ENCODE results near the gene CHMP1B.

CHMP1B gene

DNA sequence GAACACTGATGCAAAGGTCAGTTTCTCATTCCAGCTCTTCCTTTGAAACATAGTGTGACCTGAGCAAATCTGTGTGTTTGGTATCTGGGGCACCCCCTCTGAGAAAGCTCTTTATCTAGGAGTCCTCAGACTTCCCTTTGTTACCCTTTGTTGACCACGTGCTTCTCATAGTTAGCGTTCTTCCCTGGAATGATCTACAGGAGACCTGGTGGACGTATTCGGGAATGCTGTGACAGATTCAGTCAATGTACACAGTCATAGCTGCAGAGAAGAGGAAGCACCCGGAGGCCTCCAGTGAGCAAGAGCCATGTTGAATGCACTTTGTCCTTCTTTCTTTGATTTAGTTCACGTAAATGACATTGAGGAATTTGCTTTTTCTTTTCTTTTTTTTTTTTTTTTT lies 10.7 kb upstream of the CHMP1B start:
- no peaks in the 10 kb centered on the region for H3K36me3 Mint-ChIP-seq (ENCODE audit: low read depth)
- no peak overlapping the region for H3K27ac Mint-ChIP-seq
- H3K4me1 Mint-ChIP-seq: no peaks in the 10 kb centered on the region
- TF ChIP-seq CTCF (IDR thresholded peaks at IDR 0.05; ENCODE audit: unreplicated experiment in 3 of 3): no peak
- no peaks in the 10 kb centered on the region for H3K9me3 Mint-ChIP-seq
- H3K27me3 Mint-ChIP-seq (ENCODE audit: low read depth): no peaks in the 10 kb centered on the region
- no peak overlapping the region for H3K4me3 Mint-ChIP-seq

GRCh38 chr18:11842562-11842961 lies 8.7 kb upstream of the CHMP1B start:
- Mint-ChIP-seq H3K36me3 (ENCODE audit: low read depth) (no peaks in the 10 kb centered on the region), H3K4me3 (no peak overlapping the region), H3K4me1 (no peaks in the 10 kb centered on the region), H3K9me3 (no peaks in the 10 kb centered on the region), H3K27ac (no peak overlapping the region), H3K27me3 (ENCODE audit: low read depth) (no peaks in the 10 kb centered on the region)
- no peak for TF ChIP-seq CTCF (IDR thresholded peaks at IDR 0.05; ENCODE audit: unreplicated experiment in 3 of 3)

DNA sequence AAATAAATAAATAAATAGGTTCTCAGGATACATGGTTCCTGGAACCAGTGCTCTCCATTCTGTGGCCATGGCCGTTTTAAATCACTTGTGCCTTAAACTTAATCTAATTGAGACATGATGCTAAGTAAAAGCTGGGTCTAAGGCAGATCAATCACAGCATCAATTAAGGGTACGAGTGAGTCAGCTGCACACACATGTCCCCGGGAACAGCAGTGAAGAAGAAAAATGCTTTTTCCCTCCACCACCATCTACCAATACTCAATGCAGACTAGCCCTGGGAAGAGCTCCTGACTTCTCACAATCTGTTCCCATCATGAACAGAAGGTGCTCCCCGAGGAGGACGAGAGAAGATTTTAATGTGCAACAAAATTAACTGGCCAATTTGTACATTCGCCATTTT lies 6.8 kb upstream of the CHMP1B start:
- no peak overlapping the region for H3K27ac Mint-ChIP-seq
- H3K27me3 Mint-ChIP-seq (ENCODE audit: low read depth): peaks cover 4% of the 10 kb centered on the region
- no peak overlapping the region for H3K4me3 Mint-ChIP-seq
- no peaks in the 10 kb centered on the region for H3K36me3 Mint-ChIP-seq (ENCODE audit: low read depth)
- no peak for TF ChIP-seq CTCF (IDR thresholded peaks at IDR 0.05; ENCODE audit: unreplicated experiment in 3 of 3)
- no peaks in the 10 kb centered on the region for H3K4me1 Mint-ChIP-seq
- H3K9me3 Mint-ChIP-seq: no peaks in the 10 kb centered on the region

DNA sequence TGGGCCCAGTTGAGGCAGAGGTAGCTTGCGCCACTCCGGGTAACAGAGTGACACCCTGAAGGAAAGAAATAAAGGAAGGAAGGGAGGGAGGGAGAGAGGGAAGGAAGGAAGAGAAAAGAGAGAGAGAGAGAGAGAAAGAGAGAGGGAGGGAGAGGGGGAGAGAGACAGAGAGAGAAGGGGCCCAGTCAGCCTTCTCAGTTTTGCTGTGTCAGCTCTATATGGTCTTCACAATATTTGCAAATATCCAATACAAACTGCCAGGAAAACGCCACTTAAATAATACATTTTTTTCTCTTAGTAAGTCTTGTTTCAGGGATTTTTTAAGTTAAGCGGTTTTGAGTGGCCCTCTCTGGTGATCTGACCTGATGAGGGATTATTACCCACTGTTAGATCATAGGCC lies 5.6 kb upstream of the CHMP1B start:
- no peaks in the 10 kb centered on the region for H3K36me3 Mint-ChIP-seq (ENCODE audit: low read depth)
- no peak for TF ChIP-seq CTCF (IDR thresholded peaks at IDR 0.05; ENCODE audit: unreplicated experiment in 3 of 3)
- H3K4me1 Mint-ChIP-seq: peaks cover 11% of the 10 kb centered on the region
- H3K27me3 Mint-ChIP-seq (ENCODE audit: low read depth): peaks cover 4% of the 10 kb centered on the region
- no peak overlapping the region for H3K4me3 Mint-ChIP-seq
- no peaks in the 10 kb centered on the region for H3K9me3 Mint-ChIP-seq
- H3K27ac Mint-ChIP-seq: no peak overlapping the region

GRCh38 chr18:11847811-11848210 lies 3.4 kb upstream of the CHMP1B start:
- Mint-ChIP-seq H3K27ac (no peak overlapping the region), H3K9me3 (no peaks in the 10 kb centered on the region), H3K36me3 (ENCODE audit: low read depth) (no peaks in the 10 kb centered on the region), H3K4me1 (peaks cover 26% of the 10 kb centered on the region), H3K27me3 (ENCODE audit: low read depth) (peaks cover 4% of the 10 kb centered on the region), H3K4me3 (peak overlapping the region in 2 of 3 experiments; percentile 35 to 56)
- no peak for TF ChIP-seq CTCF (IDR thresholded peaks at IDR 0.05; ENCODE audit: unreplicated experiment in 3 of 3)

DNA sequence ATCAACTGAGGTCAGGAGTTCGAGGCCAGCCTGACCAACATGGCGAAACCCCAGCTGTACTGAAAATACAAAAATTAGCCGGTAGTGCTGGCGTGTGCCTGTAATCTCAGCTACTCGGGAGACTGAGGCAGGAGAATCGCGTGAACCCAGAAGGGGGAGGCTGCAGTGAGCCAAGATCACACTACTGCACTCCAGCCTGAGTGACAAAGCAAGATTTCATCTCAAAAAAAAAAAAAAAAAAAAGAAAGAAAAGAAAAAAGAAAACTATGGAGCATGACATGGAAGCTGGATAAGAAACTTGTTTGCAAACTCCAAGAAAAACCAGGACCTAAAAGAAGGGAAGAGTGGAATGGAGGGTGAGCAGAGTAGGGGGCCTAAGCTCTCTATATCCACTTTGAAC lies 1.9 kb upstream of the CHMP1B start:
- no peaks in the 10 kb centered on the region for H3K36me3 Mint-ChIP-seq (ENCODE audit: low read depth)
- H3K4me1 Mint-ChIP-seq: peaks cover 34% of the 10 kb centered on the region
- peaks cover 4% of the 10 kb centered on the region for H3K27me3 Mint-ChIP-seq (ENCODE audit: low read depth)
- peak overlapping the region; percentile 57 to 100 (median 59) for H3K4me3 Mint-ChIP-seq
- no peaks in the 10 kb centered on the region for H3K9me3 Mint-ChIP-seq
- H3K27ac Mint-ChIP-seq: peak overlapping the region in 1 of 3 experiments; percentile 92
- TF ChIP-seq CTCF (IDR thresholded peaks at IDR 0.05; ENCODE audit: unreplicated experiment in 3 of 3): no peak

All from nephron (organoid).